Spleen (tissue), 11 donors: ENCODE measurements around the gene LDLRAD4. TPM values are rescaled to one million over a fixed set of nuclear protein-coding genes. Genes with fewer than 3 reads are reported as not detected.

Source experiments
- DNase-seq: peaks from one replicate; pipeline ENCODE4 v3.0.0-alpha.2; 2020
- H3K27ac ChIP-seq, 8 donors: fragments of 200-600 bp; sonication (generic) in 7 of 8; 1 replicate in 4 of 8; 2 replicates in 4 of 8; pipeline versions ENCODE4 v1.5.0 to v1.8.0; 2016 to 2021; ENCODE audit warnings: inconsistent platforms in 4 of 8, mild to moderate bottlenecking in 4 of 8, moderate library complexity in 1 of 8
- H3K27me3 ChIP-seq, 7 donors: fragments of 200-600 bp; sonication (generic) in 6 of 7; replicated peaks in 1 of 7; 1 replicate in 4 of 7; 2 replicates in 3 of 7; pipeline versions ENCODE4 v1.5.0 to v1.8.0; 2016 to 2021; ENCODE audit warnings: inconsistent platforms in 3 of 7, mild to moderate bottlenecking in 1 of 7
- H3K36me3 ChIP-seq, 6 donors: fragments of 200-600 bp; sonication (generic) in 5 of 6; 1 replicate in 4 of 6; 2 replicates in 2 of 6; pipeline versions ENCODE4 v1.5.0 to v1.8.0; 2016 to 2021; ENCODE audit warnings: inconsistent platforms in 2 of 6
- H3K4me1 ChIP-seq, 6 donors: fragments of 200-600 bp; sonication (generic) in 5 of 6; 1 replicate in 3 of 6; 2 replicates in 3 of 6; pipeline versions ENCODE4 v1.5.0 to v1.8.0; 2016 to 2021; ENCODE audit warnings: inconsistent platforms in 3 of 6
- H3K4me3 ChIP-seq, 8 donors: fragments of 200-600 bp; sonication (generic) in 7 of 8; 1 replicate in 4 of 8; 2 replicates in 4 of 8; pipeline versions ENCODE4 v1.5.0 to v1.8.0; 2016 to 2021; ENCODE audit warnings: inconsistent platforms in 4 of 8, mild to moderate bottlenecking in 4 of 8, moderate library complexity in 2 of 8
- H3K9me3 ChIP-seq, 8 donors: fragments of 200-600 bp; sonication (generic) in 7 of 8; 1 replicate in 4 of 8; 2 replicates in 4 of 8; pipeline versions ENCODE4 v1.5.0 to v1.8.0; 2016 to 2021; ENCODE audit warnings: inconsistent platforms in 4 of 8
- CTCF ChIP-seq, 11 experiments: fragments of 200-600 bp in 7 of 11; fragments of 450-650 bp in 4 of 11; sonication (generic) in 4 of 11; IDR thresholded peaks in 8 of 11; conservative IDR thresholded peaks in 3 of 11; 1 replicate in 7 of 11; 2 replicates in 4 of 11; pipeline versions ENCODE4 v1.4.0 to v1.8.0; 2016 to 2021; ENCODE audit warnings: antibody characterized with exemption in 11 of 11, inconsistent platforms in 4 of 11, mild to moderate bottlenecking in 1 of 11
- POLR2A ChIP-seq, 3 donors: fragments of 450-650 bp; IDR thresholded peaks; one replicate each; pipeline ENCODE4 v1.5.1; 2017; ENCODE audit warnings: antibody characterized with exemption in 3 of 3, mild to moderate bottlenecking in 1 of 3
- POLR2AphosphoS5 ChIP-seq, 3 donors: sonication (generic); formaldehyde crosslinking; IDR thresholded peaks; one replicate each; pipeline ENCODE4 v1.5.1; 2017; ENCODE audit warnings: antibody characterized with exemption in 3 of 3
- WGBS, 5 donors: extraction: QIAGEN DNeasy Blood & Tissue Kit in 3 of 5; methylation state at CpG; one replicate each; pipeline versions ENCODE4 v1.1.5 to v1.1.7; 2013 to 2018; 5-methylcytosine and 5-hydroxymethylcytosine counted together
- intact Hi-C: fragments of 100-400 bp; cut with DNase I; formaldehyde crosslinking; loops from one replicate; pipeline ENCODE4 v1.15.0; 2023; ENCODE audit warnings: low total_unique reads
- polyA plus RNA-seq, 3 donors: library from polyadenylated mRNA; stranded (reverse); fragments of 200-250 nt; gene quantifications; one replicate each; pipeline ENCODE4 v1.2.1, GENCODE V29; 2013
- total RNA-seq, 7 donors: library from RNA; depleted of rRNA in 3 of 7; stranded (reverse); fragments of >200 nt in 3 of 7; fragmentation: NEBNext Ultra II Directional in 4 of 7; extraction: Animal tissue kit (Norgen Biotek cat#: 25700) in 4 of 7; gene quantifications; one replicate each; pipeline versions ENCODE4 v1.1.0 to v1.2.1, GENCODE V29; 2016 to 2021
- donor health status: healthy with polysubstance abuse.
- donor health status: DM: no; HTN: no; CAD: no; lungs with moderate emphysema.
- donor health status: DM: no; HTN: no; CAD: no.
- donor health status: Bipolar disorder and iron deficiency.
- donor health status: healthy.
- donor health status: DM: no; HTN: no; CAD: no.
- donor health status: DM: yes; HTN: yes; CAD: no.

The LDLRAD4 gene
- total and polyA plus RNA-seq, 10 donors, result 4.5 to 80.8 (median 46.4) TPM

GRCh38 chr18:13589316-13589715 is 370.8 kb downstream of the LDLRAD4 start:
- TF ChIP-seq CTCF (IDR thresholded peaks at IDR 0.05 in 8 of 11, conservative IDR thresholded peaks at IDR 0.05 in 3 of 11), result no peak
- no peak for TF ChIP-seq POLR2AphosphoS5 (IDR thresholded peaks at IDR 0.05)
- TF ChIP-seq POLR2A (IDR thresholded peaks at IDR 0.05), result no peak
- H3K9me3 ChIP-seq, result no peaks in the 10 kb centered on the region
- H3K27ac ChIP-seq, result peak overlapping the region in 1 of 8 donors; percentile 21
- no peaks in the 10 kb centered on the region for H3K27me3 ChIP-seq
- H3K4me1 ChIP-seq, result peaks cover 0 to 48% (median 30%) of the 10 kb centered on the region in 6 donors
- no peak overlapping the region for H3K4me3 ChIP-seq
- 89 to 97% (median 96%) methylated on average over 4 of the region's 4 CpGs for WGBS, 5 donors
- H3K36me3 ChIP-seq, result no peaks in the 10 kb centered on the region
- intact Hi-C loops, result no loop called here
- no peak for DNase-seq

GRCh38 chr18:13589943-13590342 is 371.4 kb downstream of the LDLRAD4 start:
- no peaks in the 10 kb centered on the region for H3K27me3 ChIP-seq
- H3K36me3 ChIP-seq, result no peaks in the 10 kb centered on the region
- WGBS, 5 donors, result 84 to 88% (median 86%) methylated on average over 9 of the region's 9 CpGs
- H3K4me1 ChIP-seq, result peaks cover 0 to 42% (median 27%) of the 10 kb centered on the region in 6 donors
- intact Hi-C loops, result no loop called here
- no peak overlapping the region for H3K27ac ChIP-seq
- TF ChIP-seq CTCF (IDR thresholded peaks at IDR 0.05 in 8 of 11, conservative IDR thresholded peaks at IDR 0.05 in 3 of 11) (no peak), POLR2A (IDR thresholded peaks at IDR 0.05) (no peak), POLR2AphosphoS5 (IDR thresholded peaks at IDR 0.05) (no peak)
- peaks cover 0 to 1% (median 0%) of the 10 kb centered on the region in 8 donors for H3K9me3 ChIP-seq
- no peak for DNase-seq
- H3K4me3 ChIP-seq, result no peak overlapping the region

GRCh38 chr18:13592246-13592645 is 373.7 kb downstream of the LDLRAD4 start:
- Histone ChIP-seq H3K9me3 (peaks cover 0 to 24% (median 21%) of the 10 kb centered on the region in 8 donors), H3K4me3 (no peak overlapping the region), H3K27me3 (no peaks in the 10 kb centered on the region), H3K27ac (no peak overlapping the region), H3K4me1 (peaks cover 0 to 19% (median 10%) of the 10 kb centered on the region in 6 donors), H3K36me3 (no peaks in the 10 kb centered on the region)
- no peak for DNase-seq
- intact Hi-C loops, result no loop called here
- TF ChIP-seq CTCF (IDR thresholded peaks at IDR 0.05 in 8 of 11, conservative IDR thresholded peaks at IDR 0.05 in 3 of 11), result no peak
- no peak for TF ChIP-seq POLR2A (IDR thresholded peaks at IDR 0.05)
- TF ChIP-seq POLR2AphosphoS5 (IDR thresholded peaks at IDR 0.05), result no peak
- WGBS, 5 donors, result 22 to 31% (median 26%) methylated on average over 3 of the region's 3 CpGs

GRCh38 chr18:13594551-13594950 is 376.0 kb downstream of the LDLRAD4 start:
- intact Hi-C loops, result no loop called here
- H3K4me1 ChIP-seq, result peaks cover 0 to 16% (median 10%) of the 10 kb centered on the region in 6 donors

More at GRCh38 chr18:13594551-13594950, 376.0 kb downstream of the LDLRAD4 start:
- Histone ChIP-seq H3K36me3 (peaks cover 0 to 10% (median 0%) of the 10 kb centered on the region in 6 donors), H3K4me3 (no peak overlapping the region), H3K27ac (no peak overlapping the region), H3K9me3 (peaks cover 3 to 47% (median 41%) of the 10 kb centered on the region in 8 donors), H3K27me3 (no peaks in the 10 kb centered on the region)
- DNase-seq, result no peak
- WGBS, 5 donors, result 94 to 100% (median 95%) methylated on average over 2 of the region's 2 CpGs
- TF ChIP-seq POLR2AphosphoS5 (IDR thresholded peaks at IDR 0.05), result no peak
- no peak for TF ChIP-seq POLR2A (IDR thresholded peaks at IDR 0.05)
- no peak for TF ChIP-seq CTCF (IDR thresholded peaks at IDR 0.05 in 8 of 11, conservative IDR thresholded peaks at IDR 0.05 in 3 of 11)
